Small intestine (tissue), 7 donors: ENCODE data around the gene CYP20A1. TPM values are rescaled to one million over a fixed set of nuclear protein-coding genes. Genes with fewer than 3 reads are reported as not detected.
A peak's percentile ranks its signal among the peaks of the same experiment; 100 is the strongest.
"Not testable (repeated sequence)": the region's sequence is repeated elsewhere in the genome, so short reads cannot be mapped to it uniquely, and the experiment has no call there.

Experiments
- DNase-seq, 2 donors: peaks; one replicate each; pipeline versions ENCODE4 v3.0.0 to v3.0.0-alpha.2; 2013
- FAIRE-seq: peaks from 2 replicates; lab custom pipeline; 2012; peaks lifted over from hg19 to GRCh38; lab: Jason Lieb, UNC
- H3K27ac ChIP-seq, 3 donors: one replicate each; pipeline ENCODE4 v1.5.1; 2013; ENCODE audit warnings: low read length in 2 of 3, mild to moderate bottlenecking in 2 of 3, control low read depth in 1 of 3, inconsistent platforms in 1 of 3, low read depth in 1 of 3, moderate library complexity in 1 of 3
- H3K27me3 ChIP-seq, 3 donors: one replicate each; pipeline ENCODE4 v1.6.1; 2013; ENCODE audit warnings: low read length in 3 of 3, inconsistent platforms in 1 of 3; ENCODE audit not compliant: control insufficient read depth in 3 of 3, insufficient read depth in 3 of 3
- H3K36me3 ChIP-seq, 3 donors: one replicate each; pipeline ENCODE4 v1.6.1; 2013; ENCODE audit warnings: low read length in 3 of 3, inconsistent platforms in 1 of 3, low read depth in 1 of 3, mild to moderate bottlenecking in 1 of 3, moderate library complexity in 1 of 3; ENCODE audit not compliant: control insufficient read depth in 3 of 3, insufficient read depth in 2 of 3
- H3K4me1 ChIP-seq, 3 donors: one replicate each; pipeline ENCODE4 v1.6.1; 2013; ENCODE audit warnings: low read length in 2 of 3, inconsistent platforms in 1 of 3, low read depth in 1 of 3, mild to moderate bottlenecking in 1 of 3, moderate library complexity in 1 of 3; ENCODE audit not compliant: control insufficient read depth in 3 of 3, insufficient read depth in 2 of 3
- H3K4me3 ChIP-seq, 3 donors: one replicate each; pipeline ENCODE4 v1.5.1; 2013; ENCODE audit warnings: low read length in 3 of 3, control low read depth in 1 of 3, inconsistent platforms in 1 of 3, low read depth in 1 of 3, mild to moderate bottlenecking in 1 of 3, moderate library complexity in 1 of 3
- H3K9me3 ChIP-seq, 2 donors: one replicate each; pipeline ENCODE4 v1.6.1; 2013; ENCODE audit warnings: low read depth in 1 of 2, low read length in 1 of 2; ENCODE audit not compliant: control insufficient read depth in 2 of 2, insufficient read depth in 1 of 2
- WGBS, 3 donors: extraction: QIAGEN DNeasy Blood & Tissue Kit; methylation state at CpG; one replicate each; pipeline ENCODE4 v1.1.7; 2013; 5-methylcytosine and 5-hydroxymethylcytosine counted together
- polyA plus RNA-seq, 4 donors: library from polyadenylated mRNA; stranded (reverse) in 3 of 4; unstranded in 1 of 4; fragments of 200-250 nt in 3 of 4; fragments of 120-200 nt in 1 of 4; gene quantifications; one replicate each; pipeline versions ENCODE4 v1.2.1 to v1.2.3, GENCODE V29; 2013
- donor health status: healthy with polysubstance abuse.
- donor health status: control.
- donor health status: control.
- donor health status: Bipolar disorder and iron deficiency.
- donor health status: healthy.

CYP20A1 gene
- polyA plus RNA-seq, 4 donors, result 4.0 to 17.9 (median 9.2) TPM

- DNase-seq, FAIRE-seq, H3K4me3 ChIP-seq, H3K27me3 ChIP-seq, H3K9me3 ChIP-seq, H3K4me1 ChIP-seq, H3K27ac ChIP-seq: not testable (repeated sequence)
- H3K36me3 ChIP-seq, result peaks cover 0 to 32% (median 0%) of the 10 kb centered on the region in 3 donors
- 97 to 99% (median 99%) methylated on average over 8 of the region's 8 CpGs for WGBS, 3 donors
Observed at GRCh38 chr2:203302586-203302985, 63.8 kb downstream of the CYP20A1 start.

GRCh38 chr2:203310688-203311436 is 72.0 kb downstream of the CYP20A1 start:
- WGBS, 3 donors, result 93 to 94% (median 94%) methylated on average over 3 of the region's 3 CpGs
- Histone ChIP-seq H3K4me3 (no peak overlapping the region), H3K27ac (no peak overlapping the region)

GRCh38 chr2:203326356-203326755 is 87.5 kb downstream of the CYP20A1 start:
- WGBS, 3 donors, result 70 to 97% (median 82%) methylated on average over 1 of the region's 1 CpG
- no peak for DNase-seq

More at GRCh38 chr2:203310688-203311436, 72.0 kb downstream of the CYP20A1 start:
- DNase-seq (no peak), FAIRE-seq (no peak)
- no peaks in the 10 kb centered on the region for H3K4me1 ChIP-seq
- no peaks in the 10 kb centered on the region for H3K27me3 ChIP-seq
- H3K36me3 ChIP-seq, result peaks cover 0 to 3% (median 0%) of the 10 kb centered on the region in 3 donors
- H3K9me3 ChIP-seq, result peaks cover 0 to 7% of the 10 kb centered on the region in 2 donors

GRCh38 chr2:203327582-203327900 is 88.7 kb downstream of the CYP20A1 start:
- H3K4me1 ChIP-seq, result peaks cover 2 to 3% (median 2%) of the 10 kb centered on the region in 3 donors
- H3K4me3 ChIP-seq, result peak overlapping the region in 2 of 3 donors; percentile 80 to 99
- no peak for DNase-seq
- no peak for FAIRE-seq
- no peaks in the 10 kb centered on the region for H3K9me3 ChIP-seq
- H3K27me3 ChIP-seq, result no peaks in the 10 kb centered on the region
- peak overlapping the region in 2 of 3 donors; percentile 56 to 57 for H3K27ac ChIP-seq
- H3K36me3 ChIP-seq, result no peaks in the 10 kb centered on the region
- WGBS, 3 donors, result 15 to 30% (median 19%) methylated on average over 7 of the region's 7 CpGs

More at GRCh38 chr2:203326356-203326755, 87.5 kb downstream of the CYP20A1 start:
- no peak overlapping the region for H3K27ac ChIP-seq
- peaks cover 2 to 3% (median 2%) of the 10 kb centered on the region in 3 donors for H3K4me1 ChIP-seq
- no peak for FAIRE-seq
- no peak overlapping the region for H3K4me3 ChIP-seq
- no peaks in the 10 kb centered on the region for H3K9me3 ChIP-seq
- no peaks in the 10 kb centered on the region for H3K27me3 ChIP-seq
- H3K36me3 ChIP-seq, result no peaks in the 10 kb centered on the region

GRCh38 chr2:203327901-203328759 is 89.3 kb downstream of the CYP20A1 start, which contains the start of gene ABI2:
TSS of gene ABI2 (plus strand) at chr2:203328394. CDS start at chr2:203328515, 121 bp downstream.
- H3K36me3 ChIP-seq, result no peaks in the 10 kb centered on the region
- H3K4me1 ChIP-seq, result peaks cover 2 to 3% (median 2%) of the 10 kb centered on the region in 3 donors
- H3K4me3 ChIP-seq, result peak within 1 kb of the TSS; percentile 80 to 99 (median 98)
- no peak for FAIRE-seq
- H3K27ac ChIP-seq, result peak within 1 kb of the TSS in 2 of 3 donors; percentile 85 to 88
- 0 to 1% (median 1%) methylated on average over 53 to 98 of the region's 98 CpGs for WGBS, 3 donors
- H3K9me3 ChIP-seq, result no peaks in the 10 kb centered on the region
- DNase-seq, result peak; percentile 60 to 91
- H3K27me3 ChIP-seq, result no peaks in the 10 kb centered on the region

- WGBS, 3 donors, result 1 to 2% (median 1%) methylated on average over 31 of the region's 31 CpGs
- FAIRE-seq, result no peak
- H3K27me3 ChIP-seq, result no peaks in the 10 kb centered on the region
Observed at GRCh38 chr2:203328760-203329540, 90.1 kb downstream of the CYP20A1 start.

GRCh38 chr2:203330434-203330833 is 91.6 kb downstream of the CYP20A1 start:
- H3K36me3 ChIP-seq, result peaks cover 0 to 3% (median 0%) of the 10 kb centered on the region in 3 donors
- H3K27me3 ChIP-seq, result no peaks in the 10 kb centered on the region
- no peaks in the 10 kb centered on the region for H3K9me3 ChIP-seq
- H3K4me1 ChIP-seq, result peaks cover 2 to 3% (median 2%) of the 10 kb centered on the region in 3 donors
- no peak for FAIRE-seq
- DNase-seq, result no peak
- H3K4me3 ChIP-seq, result no peak overlapping the region
- H3K27ac ChIP-seq, result no peak overlapping the region

More at GRCh38 chr2:203328760-203329540, 90.1 kb downstream of the CYP20A1 start:
- peak overlapping the region in 2 of 3 donors; percentile 85 to 88 for H3K27ac ChIP-seq
- H3K4me3 ChIP-seq, result peak overlapping the region; percentile 80 to 99 (median 98)
- peak; percentile 9 to 61 for DNase-seq
- no peaks in the 10 kb centered on the region for H3K9me3 ChIP-seq
- H3K4me1 ChIP-seq, result peaks cover 2 to 3% (median 2%) of the 10 kb centered on the region in 3 donors
- H3K36me3 ChIP-seq, result no peaks in the 10 kb centered on the region
